ENCODE results near the gene OR2T34. TPM values are rescaled to one million over a fixed set of nuclear protein-coding genes. Genes with fewer than 3 reads are reported as not detected.

OR2T34 gene
- polyA plus RNA-seq, 1 experiment = not detected

Small RNA genes lying within 50 kb of the gene (small RNA-seq; reads per million reads assigned to genes)
- not detected for gene RF00019 (ENCODE audit: insufficient read length, low read depth, low replicate concordance)

Other genes starting within 250 kb of the OR2T34 start
- gene OR14C36, start 226.0 kb downstream of the OR2T34 start, polyA plus RNA-seq (2011; rRNA removed) = not detected in 2 replicates
- gene OR2T4, start 213.1 kb downstream of the OR2T34 start, polyA plus RNA-seq (2011; rRNA removed) = not detected in 2 replicates
- not detected in 2 replicates for gene OR2T6, start 199.0 kb downstream of the OR2T34 start, polyA plus RNA-seq (2011; rRNA removed)
- not detected in 2 replicates for gene OR2T1, start 171.7 kb downstream of the OR2T34 start, polyA plus RNA-seq (2011; rRNA removed)
- gene OR2T2, start 129.1 kb downstream of the OR2T34 start, polyA plus RNA-seq (2011; rRNA removed) = not detected in 2 replicates
- not detected in 2 replicates for gene OR2T3, start 101.4 kb downstream of the OR2T34 start, polyA plus RNA-seq (2011; rRNA removed)
- gene OR2T5, start 86.2 kb downstream of the OR2T34 start, polyA plus RNA-seq (2011; rRNA removed) = not detected in 2 replicates
- gene OR2G6, start 66.7 kb downstream of the OR2T34 start, polyA plus RNA-seq (2011; rRNA removed) = not detected in 2 replicates
- not detected in 2 replicates for gene OR2T29, start 12.0 kb downstream of the OR2T34 start, polyA plus RNA-seq (2011; rRNA removed)
- not detected in 2 replicates for gene OR2T10, start 22.9 kb upstream of the OR2T34 start, polyA plus RNA-seq (2011; rRNA removed)
- not detected in 2 replicates for gene OR2T11, start 60.3 kb upstream of the OR2T34 start, polyA plus RNA-seq (2011; rRNA removed)
- gene OR2T35, start 70.5 kb upstream of the OR2T34 start, polyA plus RNA-seq (2011; rRNA removed) = not detected in 2 replicates
- gene OR2T27, start 80.8 kb upstream of the OR2T34 start, polyA plus RNA-seq (2011; rRNA removed) = not detected in 2 replicates
- not detected in 2 replicates for gene OR14I1, start 128.0 kb upstream of the OR2T34 start, polyA plus RNA-seq (2011; rRNA removed)
- not detected in 2 replicates for gene LYPD8, start 181.0 kb upstream of the OR2T34 start, polyA plus RNA-seq (2011; rRNA removed)

Data from BJ (cell line).